GM18505 (cell line): ENCODE data around the gene LIMCH1.

Experiments
- ATAC-seq: cut with Tn5 transposase; IDR thresholded peaks from one replicate; pipeline ENCODE4 v1.9.1; 2021; ENCODE audit not compliant: unreplicated experiment
- POLR2A ChIP-seq: IDR thresholded peaks from 4 replicates; pipeline ENCODE4 v1.6.1; 2011; ENCODE audit warnings: borderline replicate concordance; ENCODE audit not compliant: insufficient read depth, insufficient read length; ENCODE audit errors: extremely low read depth

LIMCH1 gene

GRCh38 chr4:41611124-41611838 lies 73.3 kb downstream of the LIMCH1 start:
- TF ChIP-seq POLR2A: no peak
- no peak for ATAC-seq

GRCh38 chr4:41611881-41612871 lies 74.2 kb downstream of the LIMCH1 start:
- no peak for ATAC-seq
- TF ChIP-seq POLR2A: no peak

- TF ChIP-seq POLR2A: no peak
- no peak for ATAC-seq
These were observed 75.4 kb downstream of the LIMCH1 start for GRCh38 chr4:41613386-41613785.

GRCh38 chr4:41613821-41614220 lies 75.9 kb downstream of the LIMCH1 start:
- ATAC-seq: no peak
- TF ChIP-seq POLR2A: no peak

GRCh38 chr4:41614519-41614918 lies 76.6 kb downstream of the LIMCH1 start:
- ATAC-seq: no peak
- TF ChIP-seq POLR2A: no peak

GRCh38 chr4:41619161-41619560 lies 81.2 kb downstream of the LIMCH1 start:
- TF ChIP-seq POLR2A: no peak
- ATAC-seq: no peak

GRCh38 chr4:41620594-41621256 lies 82.8 kb downstream of the LIMCH1 start:
- no peak for ATAC-seq
- no peak for TF ChIP-seq POLR2A

GRCh38 chr4:41622787-41623186 lies 84.8 kb downstream of the LIMCH1 start:
- ATAC-seq: no peak
- no peak for TF ChIP-seq POLR2A

GRCh38 chr4:41624765-41625164 lies 86.8 kb downstream of the LIMCH1 start:
- ATAC-seq: no peak
- no peak for TF ChIP-seq POLR2A

- no peak for ATAC-seq
These were observed 87.6 kb downstream of the LIMCH1 start for GRCh38 chr4:41625531-41625930.

GRCh38 chr4:41628936-41629335 lies 91.0 kb downstream of the LIMCH1 start:
- no peak for TF ChIP-seq POLR2A
- ATAC-seq: no peak

More at GRCh38 chr4:41625531-41625930, 87.6 kb downstream of the LIMCH1 start:
- no peak for TF ChIP-seq POLR2A

- ATAC-seq: no peak
- TF ChIP-seq POLR2A: no peak
These were observed 93.6 kb downstream of the LIMCH1 start for GRCh38 chr4:41631523-41631922.

GRCh38 chr4:41632481-41633073 lies 94.6 kb downstream of the LIMCH1 start:
- TF ChIP-seq POLR2A: no peak

More at GRCh38 chr4:41632481-41633073, 94.6 kb downstream of the LIMCH1 start:
- no peak for ATAC-seq
